Spinal cord (tissue), 10 donors: Measurements from ENCODE around the gene RARA. TPM values are rescaled to one million over a fixed set of nuclear protein-coding genes. Genes with fewer than 3 reads are reported as not detected.
A peak's percentile ranks its signal among the peaks of the same experiment; 100 is the strongest.
"Not testable (repeated sequence)": the region's sequence is repeated elsewhere in the genome, so short reads cannot be mapped to it uniquely, and the experiment has no call there.

ENCODE experiments used
- DNase-seq, 6 donors: peaks; one replicate each; pipeline versions ENCODE4 v3.0.0 to v3.0.0-alpha.2; 2013 to 2015; ENCODE audit warnings: low spot score in 6 of 6, low read depth in 4 of 6
- H3K27ac ChIP-seq: one replicate; pipeline ENCODE4 v1.5.1; 2013; ENCODE audit warnings: low read depth, low read length, control low read depth
- H3K27me3 ChIP-seq: one replicate; pipeline ENCODE4 v1.6.1; 2013; ENCODE audit warnings: low read length; ENCODE audit not compliant: control insufficient read depth, insufficient read depth
- H3K36me3 ChIP-seq: one replicate; pipeline ENCODE4 v1.6.1; 2013; ENCODE audit warnings: low read length; ENCODE audit not compliant: control insufficient read depth, insufficient read depth
- H3K4me1 ChIP-seq: one replicate; pipeline ENCODE4 v1.6.1; 2013; ENCODE audit warnings: low read length; ENCODE audit not compliant: control insufficient read depth, insufficient read depth
- H3K4me3 ChIP-seq: one replicate; pipeline ENCODE4 v1.5.1; 2013; ENCODE audit warnings: low read depth, low read length, control low read depth
- H3K9me3 ChIP-seq: one replicate; pipeline ENCODE4 v1.6.1; 2013; ENCODE audit warnings: low read length; ENCODE audit not compliant: control insufficient read depth, insufficient read depth
- WGBS: methylation state at CpG from one replicate; pipeline ENCODE4 v1.1.5; 2013; ENCODE audit warnings: missing lambda C conversion rate; ENCODE audit not compliant: insufficient coverage; 5-methylcytosine and 5-hydroxymethylcytosine counted together
- polyA plus RNA-seq, 2 donors: library from polyadenylated mRNA; unstranded; fragments of 120-200 nt; gene quantifications; one replicate each; pipeline ENCODE4 v1.2.1, GENCODE V29; 2013; ENCODE audit not compliant: insufficient read length in 2 of 2
- small RNA-seq: library from RNA; depleted of rRNA; stranded (forward); fragments of <200 nt; gene quantifications from one replicate; pipeline ENCODE3, GENCODE V24; 2014; ENCODE audit warnings: low replicate concordance
- total RNA-seq, 2 donors: library from RNA; depleted of rRNA in 1 of 2; stranded (reverse); fragments of 120-200 nt in 1 of 2; fragments of >200 nt in 1 of 2; gene quantifications; one replicate each; pipeline versions ENCODE4 v1.2.3 to v1.2.4, GENCODE V29; 2013 to 2014
- donor health status: healthy.

Gene RARA
- total and polyA plus RNA-seq, 4 donors: 10.2 to 54.5 (median 36.9) TPM

GRCh38 chr17:40378966-40379365, 70.0 kb downstream of the RARA start:
- peak in 1 of 6 donors; percentile 17 for DNase-seq
- peaks cover 4% of the 10 kb centered on the region for H3K4me1 ChIP-seq
- no CpG with 5 or more reads among the region's 7 CpGs for WGBS
- no peaks in the 10 kb centered on the region for H3K36me3 ChIP-seq
- no peaks in the 10 kb centered on the region for H3K27me3 ChIP-seq
- H3K9me3 ChIP-seq: no peaks in the 10 kb centered on the region
- H3K4me3 ChIP-seq: no peak overlapping the region
- H3K27ac ChIP-seq: no peak overlapping the region

GRCh38 chr17:40382251-40382650, 73.3 kb downstream of the RARA start:
- H3K27me3 ChIP-seq: no peaks in the 10 kb centered on the region
- H3K27ac ChIP-seq: no peak overlapping the region
- no peaks in the 10 kb centered on the region for H3K9me3 ChIP-seq
- no peak overlapping the region for H3K4me3 ChIP-seq
- WGBS: 80% methylated on average over 1 of the region's 4 CpGs
- H3K4me1 ChIP-seq: no peaks in the 10 kb centered on the region
- DNase-seq: no peak
- no peaks in the 10 kb centered on the region for H3K36me3 ChIP-seq

GRCh38 chr17:40386555-40386954, 77.6 kb downstream of the RARA start:
- H3K27me3 ChIP-seq, DNase-seq, H3K36me3 ChIP-seq, H3K4me1 ChIP-seq, H3K4me3 ChIP-seq, H3K27ac ChIP-seq, H3K9me3 ChIP-seq: not testable (repeated sequence)
- WGBS: 100% methylated on average over 2 of the region's 3 CpGs

- H3K4me3 ChIP-seq: no peak overlapping the region
- H3K27ac ChIP-seq: no peak overlapping the region
- no CpG with 5 or more reads among the region's 4 CpGs for WGBS
- H3K4me1 ChIP-seq: no peaks in the 10 kb centered on the region
- peak in 5 of 6 donors; percentile 12 to 88 (median 17) for DNase-seq
- no peaks in the 10 kb centered on the region for H3K9me3 ChIP-seq
- H3K36me3 ChIP-seq: peaks cover 2% of the 10 kb centered on the region
- H3K27me3 ChIP-seq: no peaks in the 10 kb centered on the region
These were observed 90.2 kb downstream of the RARA start for GRCh38 chr17:40399185-40399584.

- 100% methylated on average over 1 of the region's 1 CpG for WGBS
- Histone ChIP-seq H3K36me3 (peaks cover 2% of the 10 kb centered on the region), H3K27ac (no peak overlapping the region), H3K4me1 (no peaks in the 10 kb centered on the region), H3K27me3 (no peaks in the 10 kb centered on the region), H3K9me3 (no peaks in the 10 kb centered on the region), H3K4me3 (no peak overlapping the region)
- DNase-seq: no peak
These were observed 93.7 kb downstream of the RARA start for GRCh38 chr17:40402668-40403067.

- WGBS: 93% methylated on average over 2 of the region's 3 CpGs
- Histone ChIP-seq H3K4me1 (no peaks in the 10 kb centered on the region), H3K36me3 (no peaks in the 10 kb centered on the region), H3K4me3 (no peak overlapping the region), H3K27ac (no peak overlapping the region), H3K27me3 (no peaks in the 10 kb centered on the region), H3K9me3 (no peaks in the 10 kb centered on the region)
- no peak for DNase-seq
These were observed 95.0 kb downstream of the RARA start for GRCh38 chr17:40404003-40404402.

Small RNAs within 50 kb of the gene (small RNA-seq; reads per million reads assigned to genes)
- gene RF00019 (not detected), gene RNA5SP441 (not detected)

Other genes with a start within 250 kb of the RARA start
- gene THRA, start 246.2 kb upstream of the RARA start, total RNA-seq: 100 to 1,000 TPM in 1 of 2 donors, 10 to 100 TPM in 1; 80.1 to 151 TPM
- gene THRA, start 246.2 kb upstream of the RARA start, polyA plus RNA-seq: 100 to 1,000 TPM; 243 to 252 TPM
- 1 to 10 TPM; 3.3 to 3.5 TPM for gene NR1D1, start 208.6 kb upstream of the RARA start, total RNA-seq
- 10 to 100 TPM; 11.6 to 12.4 TPM for gene NR1D1, start 208.6 kb upstream of the RARA start, polyA plus RNA-seq
- gene MSL1, start 187.2 kb upstream of the RARA start, total RNA-seq: 100 to 1,000 TPM in 1 of 2 donors, 10 to 100 TPM in 1; 89.4 to 121 TPM
- 100 to 1,000 TPM; 166 to 168 TPM for gene MSL1, start 187.2 kb upstream of the RARA start, polyA plus RNA-seq
- gene CASC3, start 168.6 kb upstream of the RARA start, total RNA-seq: 10 to 100 TPM; 52.0 to 68.4 TPM
- gene CASC3, start 168.6 kb upstream of the RARA start, polyA plus RNA-seq: 100 to 1,000 TPM; 122 to 133 TPM
- 10 to 100 TPM; 10.6 to 17.7 TPM for gene RAPGEFL1, start 131.7 kb upstream of the RARA start, total RNA-seq
- 10 to 100 TPM; 53.0 to 77.1 TPM for gene RAPGEFL1, start 131.7 kb upstream of the RARA start, polyA plus RNA-seq
- 10 to 100 TPM; 10.7 to 13.2 TPM for gene WIPF2, start 89.9 kb upstream of the RARA start, total RNA-seq
- gene WIPF2, start 89.9 kb upstream of the RARA start, polyA plus RNA-seq: 10 to 100 TPM; 49.2 to 54.3 TPM
- gene CDC6, start 21.3 kb upstream of the RARA start, total RNA-seq: 10 to 100 TPM in 1 of 2 donors, 1 to 10 TPM in 1; 6.7 to 10.3 TPM
- gene CDC6, start 21.3 kb upstream of the RARA start, polyA plus RNA-seq: 10 to 100 TPM; 11.7 to 12.9 TPM
- under 1 TPM; 0.40 to 0.61 TPM for gene GJD3, start 55.6 kb downstream of the RARA start, total RNA-seq
- gene GJD3, start 55.6 kb downstream of the RARA start, polyA plus RNA-seq: under 1 TPM in 1 of 2 donors, not detected in 1; 0.36 TPM
- gene TOP2A, start 108.7 kb downstream of the RARA start, total RNA-seq: 10 to 100 TPM; 60.8 to 68.3 TPM
- 10 to 100 TPM; 73.4 to 79.4 TPM for gene TOP2A, start 108.7 kb downstream of the RARA start, polyA plus RNA-seq
- gene IGFBP4, start 134.3 kb downstream of the RARA start, total RNA-seq: 100 to 1,000 TPM in 1 of 2 donors, 10 to 100 TPM in 1; 53.1 to 110 TPM
- gene IGFBP4, start 134.3 kb downstream of the RARA start, polyA plus RNA-seq: 10 to 100 TPM; 67.8 to 98.3 TPM
- gene TNS4, start 192.4 kb downstream of the RARA start, total RNA-seq: not detected
- under 1 TPM in 1 of 2 donors, not detected in 1; 0.29 TPM for gene TNS4, start 192.4 kb downstream of the RARA start, polyA plus RNA-seq